ENCODE results near the gene ZBTB12. TPM values are rescaled to one million over a fixed set of nuclear protein-coding genes. Genes with fewer than 3 reads are reported as not detected.

Gene ZBTB12
- total and polyA plus RNA-seq, 2 of the 4 experiments (the other 2 are of a cell fraction): 2.0 to 8.5 TPM

- intact Hi-C loops (cut with micrococcal nuclease): no loop called here
- no peaks in the 10 kb centered on the region for H3K79me1 ChIP-seq (ENCODE audit: low read depth in 1 of 2, low read length in 2 of 2)
- POLR2A ChIA-PET (ENCODE audit: unreplicated experiment): no interaction called here
These were observed 26.7 kb upstream of the ZBTB12 start for GRCh38 chr6:31928672-31928939.

More at GRCh38 chr6:31928672-31928939, 26.7 kb upstream of the ZBTB12 start:
- CTCF ChIA-PET: no interaction called here
- no peaks in the 10 kb centered on the region for H4K20me1 ChIP-seq (ENCODE audit: insufficient read depth, low read length)
- no peak overlapping the region for H2AK9ac ChIP-seq (replicated peaks; ENCODE audit: low read depth, low read length, poor library complexity)
- peaks cover 1% of the 10 kb centered on the region; the same call in 1 of the 2 replicates for H3K4me1 ChIP-seq (ENCODE audit: control insufficient read depth, insufficient read depth, low read length)
- H3K14ac ChIP-seq (replicated peaks; ENCODE audit: low read depth, low read length): no peak overlapping the region
- no peak overlapping the region for H3K18ac ChIP-seq (ENCODE audit: low read depth, low read length)
- peak overlapping the region; percentile 29 for H2AFZ ChIP-seq (replicated peaks; ENCODE audit: low read length, poor library complexity)
- in situ Hi-C loops (cut with MboI; ENCODE audit: low sequenced_read_pairs) (no loop called here), dilution Hi-C loops (cut with HindIII; ENCODE audit: low sequenced_read_pairs, unreplicated experiment) (no loop called here)
- no peak overlapping the region for H2BK120ac ChIP-seq (ENCODE audit: low read depth, low read length)
- H2BK20ac ChIP-seq (ENCODE audit: low read depth, low read length): no peak overlapping the region
- no peak overlapping the region for H4K5ac ChIP-seq (ENCODE audit: low read depth, low read length)
- H4K91ac ChIP-seq (ENCODE audit: insufficient read depth, low read depth, low read length): no peak overlapping the region
- H3K36me3 ChIP-seq (ENCODE audit: control insufficient read depth, insufficient read depth, low read length): no peaks in the 10 kb centered on the region
- H2BK5ac ChIP-seq (ENCODE audit: low read depth, low read length, poor library complexity, severe bottlenecking): no peak overlapping the region
- no peak overlapping the region for H4K8ac ChIP-seq (ENCODE audit: low read depth in 2 of 2, low read length in 2 of 2)
- H3K23ac ChIP-seq (ENCODE audit: low read depth, low read length): no peak overlapping the region
- H3K56ac ChIP-seq (ENCODE audit: extremely low read depth, insufficient read depth, low read length): no peak overlapping the region
- H3K4me2 ChIP-seq (ENCODE audit: low read depth, low read length): no peak overlapping the region
- no peak overlapping the region for H2AK5ac ChIP-seq (ENCODE audit: low read depth, low read length)
- ATAC-seq (ENCODE audit: low read depth) (no peak), DNase-seq (no peak)
- H3K4ac ChIP-seq (ENCODE audit: low read depth, low read length): no peak overlapping the region
- H3K4me3 ChIP-seq (ENCODE audit: insufficient read depth, low read depth, low read length): no peak overlapping the region
- H3K27me3 ChIP-seq (ENCODE audit: control insufficient read depth, insufficient read depth, low read length): peaks cover 3% of the 10 kb centered on the region; the same call in 1 of the 2 replicates
- WGBS, 2 experiments (ENCODE audit: extremely low coverage in 2 of 2, insufficient read length in 1 of 2): 62% methylated on average over 7 of the region's 9 CpGs; no CpG with 5 or more reads in 1 of the 2 experiments
- H3K9ac ChIP-seq (ENCODE audit: low read depth, low read length): no peak overlapping the region
- 0 out of 2 replicates have a peak, but pooled peaks cover 3% of the 10 kb centered on the region for H3K9me1 ChIP-seq (ENCODE audit: insufficient read depth, low read length)
- no peak overlapping the region for H3K27ac ChIP-seq (ENCODE audit: insufficient read depth, low read length)
- TF ChIP-seq SMC3 (IDR thresholded peaks at IDR 0.05; ENCODE audit: low read depth, low read length) (no peak), MXI1 (IDR thresholded peaks at IDR 0.05; ENCODE audit: borderline replicate concordance, low read depth, low read length) (no peak), RCOR1 (IDR thresholded peaks at IDR 0.05; ENCODE audit: insufficient replicate concordance, low read length) (no peak), USF2 (IDR thresholded peaks at IDR 0.05; ENCODE audit: low read depth, low read length) (no peak), MAZ (IDR thresholded peaks at IDR 0.05; ENCODE audit: borderline replicate concordance, low read depth, low read length) (no peak), POLR2A (IDR thresholded peaks at IDR 0.05; ENCODE audit: low read depth, low read length) (no peak), RFX5 (IDR thresholded peaks at IDR 0.05; ENCODE audit: low read depth, low read length) (no peak), CHD1 (IDR thresholded peaks at IDR 0.05; ENCODE audit: low read depth, low read length) (no peak), NFE2L2 (IDR thresholded peaks at IDR 0.05; ENCODE audit: low read depth, low read length) (no peak), RAD21 (IDR thresholded peaks at IDR 0.05; ENCODE audit: low read length) (no peak), CTCF (conservative IDR thresholded peaks at IDR 0.05; ENCODE audit: low read depth, low read length) (no peak), FOS (IDR thresholded peaks at IDR 0.05; ENCODE audit: low read depth, low read length) (no peak), CEBPB (IDR thresholded peaks at IDR 0.05; ENCODE audit: low read depth, low read length) (no peak), MAFK (IDR thresholded peaks at IDR 0.05; ENCODE audit: low read depth, low read length) (no peak), ELK1 (IDR thresholded peaks at IDR 0.05; ENCODE audit: borderline replicate concordance, low read depth, low read length) (no peak)
- BruUV-seq (replicated peaks): no TSS peak
- H2BK15ac ChIP-seq (ENCODE audit: low read depth, low read length): no peak overlapping the region
- no peaks in the 10 kb centered on the region for H3K9me3 ChIP-seq (ENCODE audit: control insufficient read depth, insufficient read depth, low read length)

Data from IMR-90 (cell line).